NCI-H1048 (cell line): Measurements from ENCODE around the gene LRRC4C.

Source experiments
- DNase-seq: peaks from one replicate; lab custom pipeline; 2025; lab: John Stamatoyannopoulos, UW

Gene LRRC4C

GRCh38 chr11:41414771-41415440 is 44.5 kb downstream of the LRRC4C start:
- DNase-seq: no peak

GRCh38 chr11:41413843-41414242 is 45.6 kb downstream of the LRRC4C start:
- DNase-seq: no peak

- DNase-seq: no peak
These were observed 53.6 kb downstream of the LRRC4C start for GRCh38 chr11:41405812-41406211.

GRCh38 chr11:41404109-41404508 is 55.3 kb downstream of the LRRC4C start:
- no peak for DNase-seq

GRCh38 chr11:41403458-41403857 is 56.0 kb downstream of the LRRC4C start:
- no peak for DNase-seq

GRCh38 chr11:41400819-41401382 is 58.6 kb downstream of the LRRC4C start:
- no peak for DNase-seq

- DNase-seq: no peak
These were observed 59.3 kb downstream of the LRRC4C start for GRCh38 chr11:41400124-41400523.

GRCh38 chr11:41399323-41399722 is 60.1 kb downstream of the LRRC4C start:
- DNase-seq: no peak

GRCh38 chr11:41398175-41398574 is 61.3 kb downstream of the LRRC4C start:
- DNase-seq: no peak

GRCh38 chr11:41394521-41395195 is 64.8 kb downstream of the LRRC4C start:
- no peak for DNase-seq

- no peak for DNase-seq
These were observed 66.9 kb downstream of the LRRC4C start for GRCh38 chr11:41392596-41392995.

GRCh38 chr11:41389623-41390130 is 69.8 kb downstream of the LRRC4C start:
- DNase-seq: no peak

GRCh38 chr11:41384329-41384728 is 75.1 kb downstream of the LRRC4C start:
- DNase-seq: no peak

- no peak for DNase-seq
These were observed 75.7 kb downstream of the LRRC4C start for GRCh38 chr11:41383768-41384167.

- no peak for DNase-seq
These were observed 76.5 kb downstream of the LRRC4C start for GRCh38 chr11:41382927-41383326.

- no peak for DNase-seq
These were observed 80.4 kb downstream of the LRRC4C start for GRCh38 chr11:41379084-41379483.

GRCh38 chr11:41377709-41378394 is 81.6 kb downstream of the LRRC4C start:
- no peak for DNase-seq

- no peak for DNase-seq
These were observed 107.6 kb downstream of the LRRC4C start for GRCh38 chr11:41351825-41352224.

GRCh38 chr11:41346042-41346441 is 113.4 kb downstream of the LRRC4C start:
- no peak for DNase-seq

- no peak for DNase-seq
These were observed 125.2 kb downstream of the LRRC4C start for GRCh38 chr11:41334007-41334933.

GRCh38 chr11:41333357-41333756 is 126.1 kb downstream of the LRRC4C start:
- no peak for DNase-seq

- DNase-seq: no peak
These were observed 131.1 kb downstream of the LRRC4C start for GRCh38 chr11:41328324-41328723.
